ENCODE measurements around the gene AHNAK.
A peak's percentile ranks its signal among the peaks of the same experiment; 100 is the strongest.

The AHNAK gene

GRCh38 chr11:62432695-62433094 lies 113.9 kb downstream of the AHNAK start:
- no peak for DNase-seq

GRCh38 chr11:62431171-62431901 lies 115.3 kb downstream of the AHNAK start:
- no peak for DNase-seq

- DNase-seq, result no peak
These were observed 116.2 kb downstream of the AHNAK start for GRCh38 chr11:62430425-62430824.

GRCh38 chr11:62428871-62429560 lies 117.6 kb downstream of the AHNAK start:
- DNase-seq, result no peak

- peak; percentile 61 for DNase-seq
These were observed 118.9 kb downstream of the AHNAK start for GRCh38 chr11:62427630-62428233.

GRCh38 chr11:62423012-62423411 lies 123.6 kb downstream of the AHNAK start:
- DNase-seq, result no peak

- no peak for DNase-seq
These were observed 124.6 kb downstream of the AHNAK start for GRCh38 chr11:62421996-62422395.

GRCh38 chr11:62420882-62421281 lies 125.7 kb downstream of the AHNAK start:
- no peak for DNase-seq

GRCh38 chr11:62419943-62420342 lies 126.7 kb downstream of the AHNAK start:
- DNase-seq, result peak; percentile 33

- DNase-seq, result no peak
These were observed 127.2 kb downstream of the AHNAK start for GRCh38 chr11:62419314-62419929.

GRCh38 chr11:62418733-62419132 lies 127.9 kb downstream of the AHNAK start, which contains the start of gene SCGB1A1:
TSS of gene SCGB1A1 (plus strand) at chr11:62419033. CDS start at chr11:62419096, 63 bp downstream.
- no peak for DNase-seq

- no peak for DNase-seq
These were observed 128.5 kb downstream of the AHNAK start for GRCh38 chr11:62418136-62418535.

GRCh38 chr11:62416596-62416995 lies 130.0 kb downstream of the AHNAK start:
- DNase-seq, result no peak

GRCh38 chr11:62413060-62413696 lies 133.4 kb downstream of the AHNAK start:
- DNase-seq, result no peak

GRCh38 chr11:62411524-62411923 lies 135.1 kb downstream of the AHNAK start:
- no peak for DNase-seq

GRCh38 chr11:62410972-62411371 lies 135.6 kb downstream of the AHNAK start:
- no peak for DNase-seq

GRCh38 chr11:62409831-62410230 lies 136.8 kb downstream of the AHNAK start:
- DNase-seq, result no peak

- DNase-seq, result no peak
These were observed 140.6 kb downstream of the AHNAK start for GRCh38 chr11:62406034-62406433.

- no peak for DNase-seq
These were observed 141.7 kb downstream of the AHNAK start for GRCh38 chr11:62404901-62405300.

GRCh38 chr11:62404435-62404834 lies 142.2 kb downstream of the AHNAK start:
- no peak for DNase-seq

GRCh38 chr11:62402960-62403730 lies 143.5 kb downstream of the AHNAK start:
- DNase-seq, result no peak

Measured in hematopoietic multipotent progenitor cell treated with erythropoietin and hydrocortisone succinate and interleukin-3 and kit ligand, for 8 days (in vitro differentiated cells).